ENCODE data around the gene FMOD. TPM values are rescaled to one million over a fixed set of nuclear protein-coding genes. Genes with fewer than 3 reads are reported as not detected.

The FMOD gene
- total RNA-seq, 1 donor from 2014 or later: 0.26 TPM

DNA sequence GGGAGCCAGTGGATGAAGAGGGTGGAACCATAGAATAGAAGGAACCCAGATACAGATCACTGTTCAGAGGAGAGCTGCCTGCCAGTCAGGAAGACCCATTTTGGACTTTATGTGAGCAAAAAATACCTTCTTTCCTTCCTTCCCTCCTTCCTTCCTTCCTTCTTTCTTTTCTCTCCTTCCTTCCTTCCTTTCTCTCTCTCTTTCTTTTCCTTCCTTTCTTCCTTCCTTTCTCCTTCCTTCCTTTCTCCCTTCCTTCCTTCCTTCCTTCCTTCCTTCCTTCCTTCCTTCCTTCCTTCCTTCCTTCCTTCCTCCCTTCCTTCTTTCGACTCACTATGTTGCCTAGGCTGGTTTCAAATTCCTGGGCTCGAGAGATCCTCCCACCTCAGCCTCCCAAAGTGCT is 22.1 kb upstream of the FMOD start:
- no peak for FAIRE-seq
- no peak overlapping the region for H3K4me3 ChIP-seq (ENCODE audit: low read depth, low read length)
- H3K27me3 ChIP-seq (ENCODE audit: control insufficient read depth, insufficient read depth, low read length): no peaks in the 10 kb centered on the region
- TF ChIP-seq CTCF (IDR thresholded peaks at IDR 0.05; ENCODE audit: insufficient read depth, low read length, severe bottlenecking): no peak
- H3K36me3 ChIP-seq (ENCODE audit: control insufficient read depth, insufficient read depth, low read length): no peaks in the 10 kb centered on the region
- no peak for DNase-seq (ENCODE audit: low read depth)

DNA sequence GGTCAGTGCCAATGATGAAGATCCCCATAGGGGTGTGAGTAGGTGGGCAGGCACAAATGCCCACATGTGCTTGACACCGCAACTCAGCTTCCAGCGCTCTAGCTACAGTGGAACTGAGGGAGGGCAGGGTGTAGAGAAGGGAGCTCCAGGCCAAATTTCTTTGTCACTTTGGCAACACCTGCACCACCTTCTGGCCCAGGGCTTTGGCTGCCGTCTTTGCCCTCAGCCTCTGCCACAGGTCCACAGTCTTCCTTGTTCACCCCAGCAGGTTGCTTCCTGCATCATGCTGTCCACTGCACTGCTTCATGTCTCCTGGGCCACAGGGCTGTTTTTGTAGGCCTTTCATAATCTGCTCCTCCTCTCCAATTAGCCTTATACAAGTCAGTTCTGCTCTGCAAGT is 20.4 kb upstream of the FMOD start:
- FAIRE-seq (no peak), DNase-seq (ENCODE audit: low read depth) (no peak)
- Histone ChIP-seq H3K27me3 (ENCODE audit: control insufficient read depth, insufficient read depth, low read length) (peaks cover 1% of the 10 kb centered on the region), H3K4me3 (ENCODE audit: low read depth, low read length) (no peak overlapping the region), H3K36me3 (ENCODE audit: control insufficient read depth, insufficient read depth, low read length) (no peaks in the 10 kb centered on the region)
- no peak for TF ChIP-seq CTCF (IDR thresholded peaks at IDR 0.05; ENCODE audit: insufficient read depth, low read length, severe bottlenecking)

GRCh38 chr1:203369666-203370065 is 18.7 kb upstream of the FMOD start:
- peaks cover 1% of the 10 kb centered on the region for H3K27me3 ChIP-seq (ENCODE audit: control insufficient read depth, insufficient read depth, low read length)
- FAIRE-seq: no peak
- no peak overlapping the region for H3K4me3 ChIP-seq (ENCODE audit: low read depth, low read length)
- no peak for TF ChIP-seq CTCF (IDR thresholded peaks at IDR 0.05; ENCODE audit: insufficient read depth, low read length, severe bottlenecking)
- H3K36me3 ChIP-seq (ENCODE audit: control insufficient read depth, insufficient read depth, low read length): no peaks in the 10 kb centered on the region
- DNase-seq (ENCODE audit: low read depth): no peak

DNA sequence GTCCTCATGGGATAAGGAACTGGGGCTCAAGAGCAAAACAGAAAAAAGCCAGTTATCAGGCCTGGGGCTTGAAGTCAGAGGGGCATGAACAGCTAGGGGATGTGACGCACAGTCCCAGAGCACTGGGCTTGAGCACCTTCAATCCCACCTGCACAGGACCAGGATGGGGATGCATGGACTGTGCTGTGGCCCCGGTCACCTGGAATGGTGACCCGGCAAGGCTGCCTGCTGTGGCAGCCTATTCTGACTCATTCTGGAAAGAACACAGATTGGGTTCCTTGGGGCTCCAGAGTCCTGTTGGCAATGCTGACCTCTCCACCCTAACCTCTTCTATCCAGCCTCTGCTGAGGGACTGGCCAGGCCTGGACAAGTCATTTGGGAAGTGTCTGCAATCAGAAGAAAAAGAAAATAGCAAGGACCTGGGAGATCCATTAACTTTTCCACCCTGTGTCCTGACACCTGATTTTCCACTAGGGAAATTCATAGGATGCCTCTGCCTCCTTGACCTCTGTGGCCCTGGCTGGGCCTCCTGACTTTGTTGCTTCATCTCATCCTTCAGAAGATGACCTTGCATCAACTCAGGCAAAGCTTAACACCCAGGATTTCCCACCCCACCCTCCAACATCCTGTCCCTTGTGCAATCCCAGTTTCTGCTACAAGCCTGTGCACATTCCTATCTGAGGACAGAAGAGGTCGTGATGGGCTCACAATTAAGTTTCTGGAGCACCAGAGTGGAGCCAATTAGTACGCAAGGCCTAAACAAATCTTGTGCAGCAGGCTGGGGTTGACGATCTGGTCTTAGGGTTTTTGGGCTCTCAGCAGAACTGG is 17.9 kb upstream of the FMOD start:
- DNase-seq (ENCODE audit: low read depth) (peak; percentile 87), FAIRE-seq (peak; percentile 94)
- no peaks in the 10 kb centered on the region for H3K36me3 ChIP-seq (ENCODE audit: control insufficient read depth, insufficient read depth, low read length)
- peak; percentile 48 for TF ChIP-seq CTCF (IDR thresholded peaks at IDR 0.05; ENCODE audit: insufficient read depth, low read length, severe bottlenecking)
- peaks cover 1% of the 10 kb centered on the region for H3K27me3 ChIP-seq (ENCODE audit: control insufficient read depth, insufficient read depth, low read length)
- no peak overlapping the region for H3K4me3 ChIP-seq (ENCODE audit: low read depth, low read length)

DNA sequence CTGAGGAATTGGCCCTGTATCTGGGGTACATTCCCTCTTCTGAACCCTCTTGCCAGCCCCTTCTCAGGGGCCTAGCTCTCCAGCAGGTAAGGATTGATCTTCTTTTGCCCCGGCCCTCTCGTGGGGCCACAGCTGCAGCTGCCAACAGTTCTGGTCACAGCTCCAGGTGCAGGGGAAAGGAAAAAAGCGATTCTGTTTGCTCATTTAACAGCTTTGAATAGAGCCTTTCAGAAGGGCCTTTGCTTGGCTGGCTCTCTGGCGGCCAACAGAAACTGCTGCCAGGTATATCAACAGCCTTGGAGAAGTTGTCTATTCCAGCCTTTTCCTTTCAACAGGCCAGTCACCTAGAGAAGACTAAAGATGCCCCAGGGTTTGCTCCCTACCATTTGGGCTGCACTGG is 16.1 kb upstream of the FMOD start:
- no peak overlapping the region for H3K4me3 ChIP-seq (ENCODE audit: low read depth, low read length)
- H3K36me3 ChIP-seq (ENCODE audit: control insufficient read depth, insufficient read depth, low read length): no peaks in the 10 kb centered on the region
- FAIRE-seq (no peak), DNase-seq (ENCODE audit: low read depth) (no peak)
- peaks cover 1% of the 10 kb centered on the region for H3K27me3 ChIP-seq (ENCODE audit: control insufficient read depth, insufficient read depth, low read length)
- TF ChIP-seq CTCF (IDR thresholded peaks at IDR 0.05; ENCODE audit: insufficient read depth, low read length, severe bottlenecking): no peak

GRCh38 chr1:203366476-203366875 is 15.6 kb upstream of the FMOD start:
- DNase-seq (ENCODE audit: low read depth): no peak
- Histone ChIP-seq H3K27me3 (ENCODE audit: control insufficient read depth, insufficient read depth, low read length) (peaks cover 1% of the 10 kb centered on the region), H3K4me3 (ENCODE audit: low read depth, low read length) (no peak overlapping the region), H3K36me3 (ENCODE audit: control insufficient read depth, insufficient read depth, low read length) (no peaks in the 10 kb centered on the region)
- peak; percentile 62 for FAIRE-seq
- no peak for TF ChIP-seq CTCF (IDR thresholded peaks at IDR 0.05; ENCODE audit: insufficient read depth, low read length, severe bottlenecking)

Data from bronchial epithelial cell (primary cell).